GM23338 (cell line): Measurements from ENCODE around the gene MEIOB. TPM values are rescaled to one million over a fixed set of nuclear protein-coding genes. Genes with fewer than 3 reads are reported as not detected.

Experiments used
- ATAC-seq: fragments of 200-7000 bp; cut with Tn5 transposase; 3 replicates; pipeline ENCODE4 v1.9.1; 2020
- DNase-seq: peaks from one replicate; pipeline ENCODE4 v3.0.0-alpha.2; 2015; ENCODE audit warnings: low spot score
- H2AFZ ChIP-seq: fragments of 200-600 bp; sonication (generic); 2 replicates; pipeline ENCODE4 v1.8.0; 2016; ENCODE audit warnings: antibody characterized with exemption, mild to moderate bottlenecking, moderate library complexity
- H3F3A ChIP-seq: fragments of 200-600 bp; sonication (generic); replicated peaks from 2 replicates; pipeline ENCODE4 v1.8.0; 2017; ENCODE audit warnings: antibody characterized with exemption, mixed run types, low read depth
- H3K27ac ChIP-seq: fragments of 200-600 bp; sonication (generic); 2 replicates; pipeline ENCODE4 v1.6.1; 2016; ENCODE audit warnings: low read depth
- H3K27me3 ChIP-seq: fragments of 200-600 bp; sonication (generic); 2 replicates; pipeline ENCODE4 v1.8.0; 2016; ENCODE audit warnings: mild to moderate bottlenecking, mixed run types, moderate library complexity; ENCODE audit not compliant: insufficient read depth
- H3K36me3 ChIP-seq: fragments of 200-600 bp; sonication (generic); 2 replicates; pipeline ENCODE4 v1.8.0; 2016; ENCODE audit warnings: mild to moderate bottlenecking; ENCODE audit not compliant: insufficient read depth
- H3K4me1 ChIP-seq: fragments of 200-600 bp; sonication (generic); 2 replicates; pipeline ENCODE4 v1.8.0; 2016; ENCODE audit warnings: mild to moderate bottlenecking, moderate library complexity; ENCODE audit not compliant: insufficient read depth
- H3K4me2 ChIP-seq: fragments of 200-600 bp; sonication (generic); 2 replicates; pipeline ENCODE4 v1.7.1; 2017; ENCODE audit warnings: mixed run types
- H3K4me3 ChIP-seq: fragments of 200-600 bp; sonication (generic); 2 replicates; pipeline ENCODE4 v1.6.1; 2016; ENCODE audit warnings: mixed run types
- H3K79me2 ChIP-seq: fragments of 200-600 bp; sonication (generic); replicated peaks from 2 replicates; pipeline ENCODE4 v1.8.0; 2017; ENCODE audit warnings: mild to moderate bottlenecking; ENCODE audit not compliant: insufficient read depth
- H3K9me2 ChIP-seq: fragments of 200-600 bp; sonication (generic); 2 replicates; pipeline ENCODE4 v1.8.0; 2017; ENCODE audit not compliant: insufficient read depth
- H4K20me1 ChIP-seq: fragments of 200-600 bp; sonication (generic); replicated peaks from 2 replicates; pipeline ENCODE4 v1.8.0; 2017; ENCODE audit warnings: mild to moderate bottlenecking; ENCODE audit not compliant: insufficient read depth
- H3K27ac Mint-ChIP-seq: 2 replicates; pipeline ENCODE4 v1.8.0; 2020; ENCODE audit warnings: inconsistent platforms, mild to moderate bottlenecking, moderate library complexity, mixed read lengths
- H3K27me3 Mint-ChIP-seq: 3 replicates; pipeline ENCODE4 v1.8.0; 2022; ENCODE audit warnings: low read depth, mild to moderate bottlenecking, moderate library complexity, mixed read lengths, inconsistent platforms; ENCODE audit not compliant: insufficient read depth, poor library complexity
- H3K36me3 Mint-ChIP-seq: 3 replicates; pipeline ENCODE4 v1.8.0; 2021; ENCODE audit warnings: low read depth, mild to moderate bottlenecking, inconsistent platforms, moderate library complexity, mixed read lengths
- H3K4me1 Mint-ChIP-seq: 3 replicates; pipeline ENCODE4 v1.8.0; 2020; ENCODE audit warnings: mild to moderate bottlenecking, inconsistent platforms, mixed read lengths
- H3K4me3 Mint-ChIP-seq: 3 replicates; pipeline ENCODE4 v1.8.0; 2021; ENCODE audit warnings: moderate library complexity, mild to moderate bottlenecking, inconsistent platforms, mixed read lengths
- H3K9me3 Mint-ChIP-seq: 3 replicates; pipeline ENCODE4 v1.8.0; 2020; ENCODE audit warnings: moderate library complexity, mild to moderate bottlenecking, inconsistent platforms, mixed read lengths
- CREB1 ChIP-seq: fragments of 250-450 bp; sonication (Bioruptor Pico); IDR thresholded peaks from 2 replicates; pipeline ENCODE4 v1.5.0; 2020; ENCODE audit warnings: low read depth, mild to moderate bottlenecking, moderate library complexity
- CTCF ChIP-seq, 2 experiments: fragments of 200-600 bp in 1 of 2; sonication (generic) in 1 of 2; conservative IDR thresholded peaks; 2 replicates each; pipeline versions ENCODE4 v1.5.1 to v1.6.1; 2016 to 2017; ENCODE audit warnings: antibody characterized with exemption in 2 of 2, low read depth in 2 of 2, mild to moderate bottlenecking in 2 of 2, moderate library complexity in 1 of 2
- ETS1 ChIP-seq: IDR thresholded peaks from 2 replicates; pipeline ENCODE4 v1.6.1; 2016; ENCODE audit warnings: antibody characterized with exemption
- EZH2 ChIP-seq: fragments of 200-600 bp; sonication (generic); IDR thresholded peaks from one replicate; pipeline ENCODE4 v1.8.0; 2017; ENCODE audit warnings: antibody characterized with exemption, mild to moderate bottlenecking, low read depth; ENCODE audit not compliant: unreplicated experiment
- EZH2phosphoT487 ChIP-seq: fragments of 200-600 bp; sonication (generic); IDR thresholded peaks from one replicate; pipeline ENCODE4 v1.8.1; 2018; ENCODE audit warnings: antibody characterized with exemption; ENCODE audit not compliant: unreplicated experiment
- JUNB ChIP-seq: IDR thresholded peaks from one replicate; pipeline ENCODE4 v1.6.1; 2016; ENCODE audit warnings: antibody characterized with exemption; ENCODE audit not compliant: unreplicated experiment
- NANOG ChIP-seq: IDR thresholded peaks from 2 replicates; pipeline ENCODE4 v1.6.1; 2016; ENCODE audit warnings: antibody characterized with exemption, borderline replicate concordance
- POLR2AphosphoS5 ChIP-seq: IDR thresholded peaks from 2 replicates; pipeline ENCODE4 v1.6.1; 2016; ENCODE audit warnings: antibody characterized with exemption, low read depth
- STAT1 ChIP-seq: IDR thresholded peaks from one replicate; pipeline ENCODE4 v1.6.1; 2016; ENCODE audit warnings: antibody characterized with exemption; ENCODE audit not compliant: unreplicated experiment
- ZNF114 ChIP-seq: fragments of 250-450 bp; sonication (Bioruptor Pico); IDR thresholded peaks from 2 replicates; pipeline ENCODE4 v1.5.0; 2020; ENCODE audit warnings: mild to moderate bottlenecking, moderate library complexity
- ZNF331 ChIP-seq: fragments of 250-450 bp; sonication (Bioruptor Pico); IDR thresholded peaks from 2 replicates; pipeline ENCODE4 v1.5.0; 2020; ENCODE audit warnings: low read depth, mild to moderate bottlenecking, moderate library complexity
- polyA plus RNA-seq: library from polyadenylated mRNA; unstranded; fragments of >200 nt; fragmentation: Nextera tagmentation; extraction: Ambion mirVana; gene quantifications from 2 replicates; pipeline ENCODE4 v1.2.1, GENCODE V29; 2016
- total RNA-seq: library from RNA; depleted of rRNA; stranded (reverse); fragments of >200 nt; shearing (Covaris generic); gene quantifications from 2 replicates; pipeline ENCODE4 v1.2.3, GENCODE V29; 2014
- TF ChIP-seq, protein P1 (sequence below): fragments of 250-450 bp; sonication (Bioruptor Pico); IDR thresholded peaks from 2 replicates; pipeline ENCODE4 v1.5.0; 2020; ENCODE audit warnings: mild to moderate bottlenecking, moderate library complexity
- TF ChIP-seq, protein P2 (sequence below): IDR thresholded peaks from one replicate; pipeline ENCODE4 v1.6.1; 2018; ENCODE audit warnings: antibody characterized with exemption; ENCODE audit not compliant: unreplicated experiment

The MEIOB gene
- total and polyA plus RNA-seq, 2 experiments from 2014 or later, result 7.3 to 8.7 TPM

DNA sequence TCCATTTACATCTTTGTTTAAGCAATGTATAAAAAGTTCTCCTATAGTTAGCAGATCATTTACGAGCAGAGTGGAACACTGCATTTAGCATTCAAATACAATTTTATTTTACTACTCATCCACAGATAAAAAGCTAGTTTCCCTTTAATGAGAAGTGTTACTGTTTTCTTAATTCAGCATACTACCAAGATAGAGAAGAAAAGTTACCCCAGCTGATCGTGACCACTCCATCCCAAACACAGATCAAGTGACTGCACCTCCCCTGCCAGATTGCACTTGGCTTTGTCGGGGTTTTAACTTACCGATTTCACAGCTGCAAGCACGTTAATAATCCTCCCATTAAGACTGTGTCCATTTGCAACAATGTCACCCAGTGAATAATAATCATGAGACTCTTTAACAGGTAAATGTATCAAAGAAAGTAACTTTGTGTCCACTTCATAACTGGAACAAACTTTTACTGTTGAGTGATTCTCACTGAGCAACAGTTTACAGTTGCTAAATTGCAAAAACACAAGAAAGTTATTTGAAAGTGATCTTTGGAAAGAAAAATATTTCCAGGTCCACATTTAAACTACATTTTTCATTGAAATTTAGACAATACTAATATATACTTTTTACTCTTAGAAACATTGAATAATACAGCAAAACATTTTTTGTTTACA is 14.4 kb downstream of the MEIOB start:
- Mint-ChIP-seq H3K9me3 (no peaks in the 10 kb centered on the region), H3K27me3 (peaks cover 17% of the 10 kb centered on the region), H3K4me3 (no peak overlapping the region; the same call in 2 of the 3 replicates), H3K36me3 (no peaks in the 10 kb centered on the region), H3K27ac (no peak overlapping the region), H3K4me1 (no peaks in the 10 kb centered on the region)
- Histone ChIP-seq H3K4me2 (no peak overlapping the region), H3K27ac (no peak overlapping the region), H3K4me3 (no peak overlapping the region), H4K20me1 (no peaks in the 10 kb centered on the region), H3K79me2 (no peaks in the 10 kb centered on the region), H3K9me2 (no peaks in the 10 kb centered on the region), H3F3A (no peaks in the 10 kb centered on the region), H3K27me3 (no peaks in the 10 kb centered on the region), H3K4me1 (no peaks in the 10 kb centered on the region), H2AFZ (no peak overlapping the region), H3K36me3 (no peaks in the 10 kb centered on the region)
- ATAC-seq (no peak), DNase-seq (no peak)
- no peak for TF ChIP-seq ZNF331 (CRISPR knock-in tag)
- TF ChIP-seq JUNB, result no peak
- no peak for TF ChIP-seq EZH2
- no peak for TF ChIP-seq EZH2phosphoT487
- TF ChIP-seq ETS1, result no peak
- TF ChIP-seq, protein P1, sequence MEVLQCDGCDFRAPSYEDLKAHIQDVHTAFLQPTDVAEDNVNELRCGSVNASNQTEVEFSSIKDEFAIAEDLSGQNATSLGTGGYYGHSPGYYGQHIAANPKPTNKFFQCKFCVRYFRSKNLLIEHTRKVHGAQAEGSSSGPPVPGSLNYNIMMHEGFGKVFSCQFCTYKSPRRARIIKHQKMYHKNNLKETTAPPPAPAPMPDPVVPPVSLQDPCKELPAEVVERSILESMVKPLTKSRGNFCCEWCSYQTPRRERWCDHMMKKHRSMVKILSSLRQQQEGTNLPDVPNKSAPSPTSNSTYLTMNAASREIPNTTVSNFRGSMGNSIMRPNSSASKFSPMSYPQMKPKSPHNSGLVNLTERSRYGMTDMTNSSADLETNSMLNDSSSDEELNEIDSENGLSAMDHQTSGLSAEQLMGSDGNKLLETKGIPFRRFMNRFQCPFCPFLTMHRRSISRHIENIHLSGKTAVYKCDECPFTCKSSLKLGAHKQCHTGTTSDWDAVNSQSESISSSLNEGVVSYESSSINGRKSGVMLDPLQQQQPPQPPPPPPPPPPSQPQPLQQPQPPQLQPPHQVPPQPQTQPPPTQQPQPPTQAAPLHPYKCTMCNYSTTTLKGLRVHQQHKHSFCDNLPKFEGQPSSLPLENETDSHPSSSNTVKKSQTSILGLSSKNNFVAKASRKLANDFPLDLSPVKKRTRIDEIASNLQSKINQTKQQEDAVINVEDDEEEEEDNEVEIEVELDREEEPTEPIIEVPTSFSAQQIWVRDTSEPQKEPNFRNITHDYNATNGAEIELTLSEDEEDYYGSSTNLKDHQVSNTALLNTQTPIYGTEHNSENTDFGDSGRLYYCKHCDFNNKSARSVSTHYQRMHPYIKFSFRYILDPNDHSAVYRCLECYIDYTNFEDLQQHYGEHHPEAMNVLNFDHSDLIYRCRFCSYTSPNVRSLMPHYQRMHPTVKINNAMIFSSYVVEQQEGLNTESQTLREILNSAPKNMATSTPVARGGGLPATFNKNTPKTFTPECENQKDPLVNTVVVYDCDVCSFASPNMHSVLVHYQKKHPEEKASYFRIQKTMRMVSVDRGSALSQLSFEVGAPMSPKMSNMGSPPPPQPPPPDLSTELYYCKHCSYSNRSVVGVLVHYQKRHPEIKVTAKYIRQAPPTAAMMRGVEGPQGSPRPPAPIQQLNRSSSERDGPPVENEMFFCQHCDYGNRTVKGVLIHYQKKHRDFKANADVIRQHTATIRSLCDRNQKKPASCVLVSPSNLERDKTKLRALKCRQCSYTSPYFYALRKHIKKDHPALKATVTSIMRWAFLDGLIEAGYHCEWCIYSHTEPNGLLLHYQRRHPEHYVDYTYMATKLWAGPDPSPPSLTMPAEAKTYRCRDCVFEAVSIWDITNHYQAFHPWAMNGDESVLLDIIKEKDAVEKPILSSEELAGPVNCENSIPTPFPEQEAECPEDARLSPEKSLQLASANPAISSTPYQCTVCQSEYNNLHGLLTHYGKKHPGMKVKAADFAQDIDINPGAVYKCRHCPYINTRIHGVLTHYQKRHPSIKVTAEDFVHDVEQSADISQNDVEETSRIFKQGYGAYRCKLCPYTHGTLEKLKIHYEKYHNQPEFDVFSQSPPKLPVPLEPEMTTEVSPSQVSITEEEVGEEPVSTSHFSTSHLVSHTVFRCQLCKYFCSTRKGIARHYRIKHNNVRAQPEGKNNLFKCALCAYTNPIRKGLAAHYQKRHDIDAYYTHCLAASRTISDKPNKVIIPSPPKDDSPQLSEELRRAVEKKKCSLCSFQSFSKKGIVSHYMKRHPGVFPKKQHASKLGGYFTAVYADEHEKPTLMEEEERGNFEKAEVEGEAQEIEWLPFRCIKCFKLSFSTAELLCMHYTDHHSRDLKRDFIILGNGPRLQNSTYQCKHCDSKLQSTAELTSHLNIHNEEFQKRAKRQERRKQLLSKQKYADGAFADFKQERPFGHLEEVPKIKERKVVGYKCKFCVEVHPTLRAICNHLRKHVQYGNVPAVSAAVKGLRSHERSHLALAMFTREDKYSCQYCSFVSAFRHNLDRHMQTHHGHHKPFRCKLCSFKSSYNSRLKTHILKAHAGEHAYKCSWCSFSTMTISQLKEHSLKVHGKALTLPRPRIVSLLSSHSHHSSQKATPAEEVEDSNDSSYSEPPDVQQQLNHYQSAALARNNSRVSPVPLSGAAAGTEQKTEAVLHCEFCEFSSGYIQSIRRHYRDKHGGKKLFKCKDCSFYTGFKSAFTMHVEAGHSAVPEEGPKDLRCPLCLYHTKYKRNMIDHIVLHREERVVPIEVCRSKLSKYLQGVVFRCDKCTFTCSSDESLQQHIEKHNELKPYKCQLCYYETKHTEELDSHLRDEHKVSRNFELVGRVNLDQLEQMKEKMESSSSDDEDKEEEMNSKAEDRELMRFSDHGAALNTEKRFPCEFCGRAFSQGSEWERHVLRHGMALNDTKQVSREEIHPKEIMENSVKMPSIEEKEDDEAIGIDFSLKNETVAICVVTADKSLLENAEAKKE (CRISPR knock-in tag), result no peak
- no peak for TF ChIP-seq POLR2AphosphoS5
- no peak for TF ChIP-seq NANOG
- no peak for TF ChIP-seq STAT1
- no peak for TF ChIP-seq CTCF (conservative IDR thresholded peaks at IDR 0.05; ENCODE audit: low read depth in 2 of 2)
- no peak for TF ChIP-seq ZNF114 (CRISPR knock-in tag)
- TF ChIP-seq, protein P2, sequence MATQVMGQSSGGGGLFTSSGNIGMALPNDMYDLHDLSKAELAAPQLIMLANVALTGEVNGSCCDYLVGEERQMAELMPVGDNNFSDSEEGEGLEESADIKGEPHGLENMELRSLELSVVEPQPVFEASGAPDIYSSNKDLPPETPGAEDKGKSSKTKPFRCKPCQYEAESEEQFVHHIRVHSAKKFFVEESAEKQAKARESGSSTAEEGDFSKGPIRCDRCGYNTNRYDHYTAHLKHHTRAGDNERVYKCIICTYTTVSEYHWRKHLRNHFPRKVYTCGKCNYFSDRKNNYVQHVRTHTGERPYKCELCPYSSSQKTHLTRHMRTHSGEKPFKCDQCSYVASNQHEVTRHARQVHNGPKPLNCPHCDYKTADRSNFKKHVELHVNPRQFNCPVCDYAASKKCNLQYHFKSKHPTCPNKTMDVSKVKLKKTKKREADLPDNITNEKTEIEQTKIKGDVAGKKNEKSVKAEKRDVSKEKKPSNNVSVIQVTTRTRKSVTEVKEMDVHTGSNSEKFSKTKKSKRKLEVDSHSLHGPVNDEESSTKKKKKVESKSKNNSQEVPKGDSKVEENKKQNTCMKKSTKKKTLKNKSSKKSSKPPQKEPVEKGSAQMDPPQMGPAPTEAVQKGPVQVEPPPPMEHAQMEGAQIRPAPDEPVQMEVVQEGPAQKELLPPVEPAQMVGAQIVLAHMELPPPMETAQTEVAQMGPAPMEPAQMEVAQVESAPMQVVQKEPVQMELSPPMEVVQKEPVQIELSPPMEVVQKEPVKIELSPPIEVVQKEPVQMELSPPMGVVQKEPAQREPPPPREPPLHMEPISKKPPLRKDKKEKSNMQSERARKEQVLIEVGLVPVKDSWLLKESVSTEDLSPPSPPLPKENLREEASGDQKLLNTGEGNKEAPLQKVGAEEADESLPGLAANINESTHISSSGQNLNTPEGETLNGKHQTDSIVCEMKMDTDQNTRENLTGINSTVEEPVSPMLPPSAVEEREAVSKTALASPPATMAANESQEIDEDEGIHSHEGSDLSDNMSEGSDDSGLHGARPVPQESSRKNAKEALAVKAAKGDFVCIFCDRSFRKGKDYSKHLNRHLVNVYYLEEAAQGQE, result no peak
- no peak for TF ChIP-seq CREB1 (CRISPR knock-in tag)
